Activated CD4-positive, alpha-beta T cell treated with anti-CD3 and anti-CD28 coated beads, Interleukin-2, amount 10 ng/mL, durations not matched to agents 24 days and 14 days (primary cell): Measurements from ENCODE around the gene NDUFB11. TPM values are rescaled to one million over a fixed set of nuclear protein-coding genes. Genes with fewer than 3 reads are reported as not detected.

Source experiments
- DNase-seq: peaks from one replicate; pipeline ENCODE4 v3.0.0; 2022
- H3K27ac Mint-ChIP-seq: one replicate; pipeline ENCODE4 v1.8.0; 2022; ENCODE audit warnings: mild to moderate bottlenecking, mixed read lengths
- H3K27me3 Mint-ChIP-seq: one replicate; pipeline ENCODE4 v1.8.0; 2022; ENCODE audit warnings: mixed read lengths
- H3K36me3 Mint-ChIP-seq: one replicate; pipeline ENCODE4 v1.8.0; 2022; ENCODE audit warnings: low read depth, mild to moderate bottlenecking, mixed read lengths
- H3K4me1 Mint-ChIP-seq: one replicate; pipeline ENCODE4 v1.8.0; 2021; ENCODE audit warnings: mixed read lengths
- H3K4me3 Mint-ChIP-seq: one replicate; pipeline ENCODE4 v1.8.0; 2022; ENCODE audit warnings: mild to moderate bottlenecking, moderate library complexity, mixed read lengths
- H3K9me3 Mint-ChIP-seq: one replicate; pipeline ENCODE4 v1.8.0; 2021; ENCODE audit warnings: mixed read lengths
- intact Hi-C: fragments of 100-400 bp; cut with micrococcal nuclease; formaldehyde crosslinking; loops from one replicate; pipeline ENCODE4 v1.15.1; 2023
- total RNA-seq: library from RNA; stranded (reverse); gene quantifications from 2 replicates; pipeline ENCODE4 v1.2.3, GENCODE V29; 2022

Gene NDUFB11
- total RNA-seq, 1 donor from 2014 or later, result 89.5 TPM

DNA sequence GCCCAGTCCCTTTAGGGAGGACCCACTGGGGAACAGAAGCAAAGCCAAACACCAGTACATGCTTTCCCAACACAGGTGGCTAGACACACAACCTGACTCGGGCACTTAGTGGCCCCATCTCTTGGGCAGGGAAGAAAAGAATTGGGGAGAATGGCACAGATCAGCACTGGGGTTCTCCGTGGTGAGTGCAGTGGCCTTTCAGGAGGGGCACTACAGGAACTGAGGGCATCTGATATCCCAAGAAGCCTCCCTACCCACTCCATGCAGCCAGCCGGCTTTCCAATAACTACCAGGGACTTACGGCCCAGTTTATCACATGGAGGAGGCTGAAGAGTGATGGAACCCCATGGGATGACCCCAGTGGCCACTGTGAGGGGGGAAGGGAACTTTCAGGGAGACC lies 43.3 kb downstream of the NDUFB11 start:
- no peak overlapping the region for H3K27ac Mint-ChIP-seq
- H3K4me3 Mint-ChIP-seq, result no peak overlapping the region
- H3K4me1 Mint-ChIP-seq, result no peaks in the 10 kb centered on the region
- H3K27me3 Mint-ChIP-seq, result no peaks in the 10 kb centered on the region
- H3K36me3 Mint-ChIP-seq, result no peaks in the 10 kb centered on the region
- intact Hi-C loops, result no loop called here
- DNase-seq, result no peak
- no peaks in the 10 kb centered on the region for H3K9me3 Mint-ChIP-seq

DNA sequence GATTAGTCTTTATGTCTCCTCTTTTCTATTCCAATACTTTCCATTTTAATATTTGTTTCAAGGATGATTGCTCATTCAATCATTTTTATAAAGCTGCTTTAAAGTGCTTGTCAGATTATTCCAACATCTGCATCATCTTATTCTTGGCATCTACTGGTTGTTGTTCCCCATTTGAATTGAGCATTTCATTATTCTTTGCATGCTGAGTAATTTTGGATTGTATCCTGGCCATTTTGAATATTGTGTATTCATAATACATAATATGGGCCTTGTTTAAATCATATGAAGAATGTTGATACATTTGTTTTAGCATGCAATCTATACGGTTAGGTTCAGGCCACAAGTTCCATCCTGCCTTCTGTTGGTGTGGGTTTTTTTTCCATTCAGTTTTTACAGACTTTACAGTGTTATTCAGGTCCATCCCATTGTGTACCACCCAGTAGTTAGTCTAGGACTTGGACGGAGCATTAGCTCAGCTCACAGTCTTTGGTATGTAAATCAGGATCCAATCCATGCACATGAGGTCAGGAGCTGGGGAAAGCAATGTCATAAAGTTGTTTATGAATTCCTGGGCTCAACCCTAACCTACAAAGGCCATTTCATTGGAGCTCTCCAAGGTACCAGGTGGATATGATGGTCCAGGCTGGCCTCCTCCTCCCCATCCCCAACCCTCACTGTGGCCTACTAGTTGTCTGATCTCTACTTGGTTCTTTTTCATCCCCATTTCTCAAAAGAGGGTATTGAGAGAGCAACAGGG lies 46.0 kb downstream of the NDUFB11 start:
- H3K4me3 Mint-ChIP-seq, result no peak overlapping the region
- DNase-seq, result no peak
- no peaks in the 10 kb centered on the region for H3K27me3 Mint-ChIP-seq
- H3K4me1 Mint-ChIP-seq, result no peaks in the 10 kb centered on the region
- no peaks in the 10 kb centered on the region for H3K36me3 Mint-ChIP-seq
- H3K27ac Mint-ChIP-seq, result no peak overlapping the region
- no peaks in the 10 kb centered on the region for H3K9me3 Mint-ChIP-seq
- intact Hi-C loops, result no loop called here

DNA sequence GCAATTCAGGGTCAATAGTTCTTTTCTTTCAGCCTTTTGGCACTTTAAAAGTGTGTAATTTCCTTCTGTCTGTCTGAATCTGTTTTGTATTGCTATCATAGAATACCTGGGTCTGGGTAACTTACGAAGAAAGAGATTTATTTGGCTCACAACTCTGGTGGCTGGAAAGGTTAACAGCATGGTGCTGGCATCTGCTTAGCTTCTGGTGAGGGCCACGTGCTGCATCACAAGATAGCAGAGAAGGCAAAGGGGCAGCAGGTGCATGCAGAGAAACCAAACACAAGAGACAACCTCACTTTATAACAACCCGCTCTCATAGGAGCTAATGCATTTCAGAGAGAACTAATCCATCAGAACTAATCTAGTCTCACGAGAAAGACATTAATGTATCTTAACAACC lies 47.5 kb downstream of the NDUFB11 start:
- Mint-ChIP-seq H3K9me3 (no peaks in the 10 kb centered on the region), H3K27ac (no peak overlapping the region), H3K27me3 (no peaks in the 10 kb centered on the region), H3K4me1 (no peaks in the 10 kb centered on the region), H3K4me3 (no peak overlapping the region), H3K36me3 (no peaks in the 10 kb centered on the region)
- intact Hi-C loops, result no loop called here
- DNase-seq, result no peak

DNA sequence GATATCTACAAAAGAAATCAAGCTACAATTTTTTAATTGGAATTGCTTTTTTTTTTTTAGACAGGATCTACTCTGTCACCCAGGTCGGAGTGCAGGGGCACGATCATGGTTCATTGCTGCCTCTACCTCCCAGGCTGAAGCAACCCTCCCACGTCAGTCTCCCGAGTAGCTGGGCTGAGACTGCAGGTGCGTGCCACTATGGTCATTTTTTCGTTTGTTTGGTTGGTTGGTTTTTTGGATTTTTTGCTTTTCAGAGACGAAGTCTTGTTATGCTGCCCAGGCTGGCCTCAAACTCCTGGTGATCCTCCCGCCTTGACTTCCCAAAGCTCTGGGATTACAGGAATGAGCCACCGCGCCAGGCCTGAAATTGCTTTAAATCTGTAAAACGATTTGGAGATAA lies 50.6 kb downstream of the NDUFB11 start:
- DNase-seq, result no peak

DNA sequence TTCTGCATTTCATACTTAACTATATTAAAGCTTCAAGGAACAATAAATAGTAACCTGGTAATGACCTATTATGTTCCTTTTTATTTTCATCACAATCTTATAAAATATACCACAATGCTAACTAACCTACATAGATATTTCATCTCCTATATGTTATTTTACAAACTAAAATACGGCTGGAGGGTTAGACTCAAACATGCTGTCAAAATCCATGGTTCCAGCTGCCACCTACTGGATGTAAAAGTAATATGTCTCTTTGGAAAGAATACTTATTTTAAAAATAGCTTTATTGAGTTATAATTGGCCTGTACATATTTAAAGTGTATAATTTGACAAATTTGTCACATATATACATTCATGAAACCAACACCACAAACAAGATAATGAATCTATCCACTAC lies 51.3 kb downstream of the NDUFB11 start:
- H3K4me3 Mint-ChIP-seq, result no peak overlapping the region
- H3K36me3 Mint-ChIP-seq, result no peaks in the 10 kb centered on the region
- no peak overlapping the region for H3K27ac Mint-ChIP-seq
- H3K4me1 Mint-ChIP-seq, result peaks cover 2% of the 10 kb centered on the region
- no peak for DNase-seq
- intact Hi-C loops, result loop anchor here (2.0 kb wide), 1 partner anchor 190 kb away; no protein-coding TSS in a partner anchor
- no peaks in the 10 kb centered on the region for H3K27me3 Mint-ChIP-seq
- H3K9me3 Mint-ChIP-seq, result no peaks in the 10 kb centered on the region

More for the DNA sequence above, 50.6 kb downstream of the NDUFB11 start:
- Mint-ChIP-seq H3K4me1 (peaks cover 2% of the 10 kb centered on the region), H3K27ac (no peak overlapping the region), H3K36me3 (no peaks in the 10 kb centered on the region), H3K9me3 (no peaks in the 10 kb centered on the region), H3K27me3 (no peaks in the 10 kb centered on the region), H3K4me3 (no peak overlapping the region)
- intact Hi-C loops, result loop anchor here (2.0 kb wide), 1 partner anchor 191 kb away; no protein-coding TSS in a partner anchor

Other genes with a start within 250 kb of the NDUFB11 start
- 1.5 and 1.6 TPM in 2 replicates for gene JADE3, start 232.3 kb downstream of the NDUFB11 start, total RNA-seq
- gene RGN, start 66.3 kb downstream of the NDUFB11 start, total RNA-seq, result not detected in 2 replicates
- 64.3 and 64.6 TPM in 2 replicates for gene RBM10, start 519 bp upstream of the NDUFB11 start, total RNA-seq
- gene UBA1, start 49.1 kb upstream of the NDUFB11 start, total RNA-seq, result 233 and 246 TPM in 2 replicates
- 66.3 and 70.2 TPM in 2 replicates for gene CDK16, start 74.0 kb upstream of the NDUFB11 start, total RNA-seq
- gene USP11, start 88.3 kb upstream of the NDUFB11 start, total RNA-seq, result 25.9 and 27.3 TPM in 2 replicates
- gene ZNF157, start 225.9 kb upstream of the NDUFB11 start, total RNA-seq, result 0.31 and 0.40 TPM in 2 replicates